Right lobe of liver (tissue), 4 donors: ENCODE data around the gene AIFM2.

Experiments
- POLR2A ChIP-seq: fragments of 450-650 bp; IDR thresholded peaks from one replicate; pipeline ENCODE4 v1.6.1; 2017; ENCODE audit warnings: antibody characterized with exemption, mild to moderate bottlenecking
- TF ChIP-seq, protein P1 (sequence below), 4 donors: fragments of 200-600 bp in 3 of 4; fragments of 450-650 bp in 1 of 4; IDR thresholded peaks; one replicate each; pipeline versions ENCODE4 v1.5.1 to v1.8.0; 2016 to 2022; ENCODE audit warnings: antibody characterized with exemption in 4 of 4, mild to moderate bottlenecking in 2 of 4
- donor health status: DM: no; HTN: no; CAD: no.
- donor health status: DM: no; HTN: no; CAD: no.
- donor health status: DM: no; HTN: yes; CAD: no.

DNA sequence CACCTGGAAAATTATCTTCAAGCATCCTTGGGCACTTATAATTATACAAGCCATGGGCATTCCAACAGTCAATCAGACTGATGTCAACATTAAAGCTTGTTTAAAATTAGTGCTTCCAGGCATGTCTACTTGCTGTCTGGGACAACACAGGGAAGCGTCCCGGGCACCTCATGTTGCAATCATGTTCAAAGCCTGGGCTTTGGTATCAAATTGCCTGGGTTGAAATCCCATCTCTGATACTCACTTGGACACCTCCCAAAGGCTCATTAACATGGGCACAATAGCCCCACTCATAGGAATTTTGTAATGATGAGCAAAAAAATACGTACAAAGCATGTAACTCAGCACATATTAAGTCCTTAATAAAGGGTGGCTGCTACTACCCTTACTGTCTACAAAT is 14.4 kb downstream of the AIFM2 start:
- TF ChIP-seq POLR2A, result no peak
- TF ChIP-seq, protein P1, sequence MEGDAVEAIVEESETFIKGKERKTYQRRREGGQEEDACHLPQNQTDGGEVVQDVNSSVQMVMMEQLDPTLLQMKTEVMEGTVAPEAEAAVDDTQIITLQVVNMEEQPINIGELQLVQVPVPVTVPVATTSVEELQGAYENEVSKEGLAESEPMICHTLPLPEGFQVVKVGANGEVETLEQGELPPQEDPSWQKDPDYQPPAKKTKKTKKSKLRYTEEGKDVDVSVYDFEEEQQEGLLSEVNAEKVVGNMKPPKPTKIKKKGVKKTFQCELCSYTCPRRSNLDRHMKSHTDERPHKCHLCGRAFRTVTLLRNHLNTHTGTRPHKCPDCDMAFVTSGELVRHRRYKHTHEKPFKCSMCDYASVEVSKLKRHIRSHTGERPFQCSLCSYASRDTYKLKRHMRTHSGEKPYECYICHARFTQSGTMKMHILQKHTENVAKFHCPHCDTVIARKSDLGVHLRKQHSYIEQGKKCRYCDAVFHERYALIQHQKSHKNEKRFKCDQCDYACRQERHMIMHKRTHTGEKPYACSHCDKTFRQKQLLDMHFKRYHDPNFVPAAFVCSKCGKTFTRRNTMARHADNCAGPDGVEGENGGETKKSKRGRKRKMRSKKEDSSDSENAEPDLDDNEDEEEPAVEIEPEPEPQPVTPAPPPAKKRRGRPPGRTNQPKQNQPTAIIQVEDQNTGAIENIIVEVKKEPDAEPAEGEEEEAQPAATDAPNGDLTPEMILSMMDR (IDR thresholded peaks at IDR 0.05), result no peak
